ENCODE data around the gene TNFRSF21. TPM values are rescaled to one million over a fixed set of nuclear protein-coding genes. Genes with fewer than 3 reads are reported as not detected.

Gene TNFRSF21
- total RNA-seq, 1 experiment from 2014 or later: 172 TPM

DNA sequence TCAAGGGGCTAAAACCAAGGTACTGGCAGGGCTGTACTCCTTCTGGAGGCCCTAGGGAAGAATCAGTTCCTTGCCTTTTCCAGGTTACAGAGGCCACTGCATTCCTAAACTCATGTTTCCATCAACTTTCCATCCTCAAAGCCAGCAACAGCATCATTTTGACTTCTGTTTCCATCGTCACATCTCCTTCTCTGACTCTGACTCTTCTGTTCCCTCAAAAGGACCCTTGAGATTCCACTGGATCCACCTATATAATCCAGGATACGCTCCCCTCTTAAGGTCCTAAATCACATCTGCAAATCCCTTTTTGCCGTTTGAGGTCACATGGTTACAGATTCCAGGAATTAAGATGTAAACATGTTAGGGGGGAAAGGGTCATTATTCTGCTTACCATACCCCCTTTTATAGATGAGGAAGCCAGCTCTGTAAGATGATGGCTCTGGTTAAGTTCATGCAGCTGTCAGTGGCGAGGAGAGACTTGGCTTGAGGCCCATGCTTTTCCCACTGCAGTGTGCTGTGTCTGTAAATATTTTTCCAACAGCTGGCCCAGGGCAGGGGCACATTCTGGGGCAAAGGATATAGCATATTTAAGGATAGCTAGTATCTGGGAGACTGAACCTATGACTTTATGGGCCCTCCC lies 114.6 kb downstream of the TNFRSF21 start:
- POLR2A ChIA-PET (ENCODE audit: unreplicated experiment): no interaction called here
- intact Hi-C loops (cut with micrococcal nuclease; ENCODE audit: unreplicated experiment): no loop called here
- no peaks in the 10 kb centered on the region for H3K79me2 ChIP-seq (ENCODE audit: low read depth)

GRCh38 chr6:47188588-47189021 lies 121.1 kb downstream of the TNFRSF21 start:
- H3K79me2 ChIP-seq (ENCODE audit: low read depth): peaks cover 4% of the 10 kb centered on the region; the same call in 1 of the 2 replicates
- peak; percentile 71 to 99 for DNase-seq
- no peak overlapping the region for H2AFZ ChIP-seq
- peak overlapping the region; percentile 93 for H3K27ac ChIP-seq
- peaks cover 56% of the 10 kb centered on the region for H3K4me1 ChIP-seq (replicated peaks; ENCODE audit: insufficient read depth)
- no peaks in the 10 kb centered on the region for H3K9me2 ChIP-seq (ENCODE audit: insufficient read depth)
- H4K20me1 ChIP-seq (ENCODE audit: insufficient read depth): no peaks in the 10 kb centered on the region
- ChIA-PET CTCF (interaction anchor here (0.5 to 1.2 kb wide), 2 partner anchors 82 to 327 kb away, joined by 3 read pairs; no protein-coding TSS in a partner anchor), POLR2A (ENCODE audit: unreplicated experiment) (interaction anchor here (0.5 to 0.7 kb wide), 4 partner anchors 53 to 230 kb away, joined by 3 to 9 read pairs (median 4); no protein-coding TSS in a partner anchor)
- no peaks in the 10 kb centered on the region for H3K27me3 ChIP-seq (ENCODE audit: insufficient read depth, low read depth)
- peaks cover 15% of the 10 kb centered on the region for H3F3A ChIP-seq (ENCODE audit: insufficient read depth, low read depth)
- no peak for TF ChIP-seq EZH2 (IDR thresholded peaks at IDR 0.05; ENCODE audit: low read depth)
- TF ChIP-seq, protein P1, sequence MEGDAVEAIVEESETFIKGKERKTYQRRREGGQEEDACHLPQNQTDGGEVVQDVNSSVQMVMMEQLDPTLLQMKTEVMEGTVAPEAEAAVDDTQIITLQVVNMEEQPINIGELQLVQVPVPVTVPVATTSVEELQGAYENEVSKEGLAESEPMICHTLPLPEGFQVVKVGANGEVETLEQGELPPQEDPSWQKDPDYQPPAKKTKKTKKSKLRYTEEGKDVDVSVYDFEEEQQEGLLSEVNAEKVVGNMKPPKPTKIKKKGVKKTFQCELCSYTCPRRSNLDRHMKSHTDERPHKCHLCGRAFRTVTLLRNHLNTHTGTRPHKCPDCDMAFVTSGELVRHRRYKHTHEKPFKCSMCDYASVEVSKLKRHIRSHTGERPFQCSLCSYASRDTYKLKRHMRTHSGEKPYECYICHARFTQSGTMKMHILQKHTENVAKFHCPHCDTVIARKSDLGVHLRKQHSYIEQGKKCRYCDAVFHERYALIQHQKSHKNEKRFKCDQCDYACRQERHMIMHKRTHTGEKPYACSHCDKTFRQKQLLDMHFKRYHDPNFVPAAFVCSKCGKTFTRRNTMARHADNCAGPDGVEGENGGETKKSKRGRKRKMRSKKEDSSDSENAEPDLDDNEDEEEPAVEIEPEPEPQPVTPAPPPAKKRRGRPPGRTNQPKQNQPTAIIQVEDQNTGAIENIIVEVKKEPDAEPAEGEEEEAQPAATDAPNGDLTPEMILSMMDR (conservative IDR thresholded peaks at IDR 0.05): no peak
- 0 out of 2 replicates have a peak overlapping the region, but pooled peaks have one; percentile 2 for H3K4me3 ChIP-seq
- no peaks in the 10 kb centered on the region; the same call in 1 of the 2 replicates for H3K9me3 ChIP-seq (ENCODE audit: insufficient read depth, low read depth)
- peak overlapping the region; percentile 61 for H3K4me2 ChIP-seq
- BruUV-seq (replicated peaks): no TSS peak
- intact Hi-C loops (cut with micrococcal nuclease; ENCODE audit: unreplicated experiment): loop anchor here (1.0 kb wide), 7 partner anchors 20 to 130 kb away; partner anchors contain the start of gene TNFRSF21
- no peaks in the 10 kb centered on the region for H3K36me3 ChIP-seq (ENCODE audit: low read depth)

More for the DNA sequence above, 114.6 kb downstream of the TNFRSF21 start:
- Histone ChIP-seq H3K27ac (no peak overlapping the region), H3K27me3 (ENCODE audit: insufficient read depth, low read depth) (no peaks in the 10 kb centered on the region), H4K20me1 (ENCODE audit: insufficient read depth) (no peaks in the 10 kb centered on the region), H3F3A (ENCODE audit: insufficient read depth, low read depth) (no peaks in the 10 kb centered on the region), H3K9me2 (ENCODE audit: insufficient read depth) (no peaks in the 10 kb centered on the region), H2AFZ (no peak overlapping the region), H3K4me1 (replicated peaks; ENCODE audit: insufficient read depth) (no peaks in the 10 kb centered on the region; the same call in 1 of the 2 replicates), H3K9me3 (ENCODE audit: insufficient read depth, low read depth) (peaks cover 6% of the 10 kb centered on the region; the same call in 1 of the 2 replicates), H3K4me2 (no peak overlapping the region), H3K4me3 (no peak overlapping the region), H3K36me3 (ENCODE audit: low read depth) (no peaks in the 10 kb centered on the region)
- TF ChIP-seq, protein P1 (conservative IDR thresholded peaks at IDR 0.05): no peak
- TF ChIP-seq EZH2 (IDR thresholded peaks at IDR 0.05; ENCODE audit: low read depth): no peak
- CTCF ChIA-PET: no interaction called here
- DNase-seq: no peak
- BruUV-seq (replicated peaks): no TSS peak

DNA sequence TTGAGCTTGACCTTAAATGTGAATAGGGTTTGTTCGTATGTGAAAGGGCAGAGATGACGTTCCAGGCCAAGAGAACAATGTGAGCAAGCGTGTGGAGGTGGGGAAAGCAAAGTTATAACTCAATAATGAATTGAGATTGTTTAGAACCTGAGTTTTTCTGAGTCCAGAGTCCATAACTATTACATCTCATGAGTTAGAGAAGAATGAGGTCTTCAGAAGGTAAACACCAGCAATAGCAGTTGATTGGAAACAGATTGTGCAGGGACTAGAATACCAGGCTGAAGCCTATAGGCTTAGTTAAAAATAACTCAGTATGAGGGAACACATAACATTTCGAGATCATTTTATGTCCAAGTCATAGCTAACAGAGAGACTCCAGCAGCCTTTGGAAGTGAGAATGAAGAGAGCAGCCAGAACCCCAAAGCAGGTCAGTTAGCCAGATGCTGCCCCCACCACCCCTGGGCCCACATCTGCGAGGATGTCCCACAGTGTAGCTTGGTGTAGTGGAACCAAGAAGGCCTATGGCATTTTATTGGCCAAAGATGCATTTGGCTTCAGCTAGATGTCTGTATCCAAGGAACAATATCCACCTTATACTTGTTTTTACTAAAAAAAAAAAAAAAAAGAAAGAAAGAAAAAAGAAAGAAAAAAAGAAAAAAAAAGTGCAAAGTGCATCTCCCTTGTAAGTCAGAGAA lies 121.7 kb downstream of the TNFRSF21 start:
- no peaks in the 10 kb centered on the region for H3K9me2 ChIP-seq (ENCODE audit: insufficient read depth)
- peak overlapping the region; percentile 93 for H3K27ac ChIP-seq
- peak in 1 of 2 experiments; percentile 26 for DNase-seq
- ChIA-PET POLR2A (ENCODE audit: unreplicated experiment) (interaction anchor here (0.5 to 0.7 kb wide), 4 partner anchors 20 to 231 kb away, joined by 3 to 9 read pairs (median 3); no protein-coding TSS in a partner anchor), CTCF (interaction anchor here (1.2 kb wide), 1 partner anchor 81 kb away, joined by 3 read pairs; no protein-coding TSS in a partner anchor)
- no peak overlapping the region for H2AFZ ChIP-seq
- TF ChIP-seq, protein P1 (conservative IDR thresholded peaks at IDR 0.05): no peak
- no peak for TF ChIP-seq EZH2 (IDR thresholded peaks at IDR 0.05; ENCODE audit: low read depth)
- no TSS peak for BruUV-seq (replicated peaks)
- no peaks in the 10 kb centered on the region for H3K27me3 ChIP-seq (ENCODE audit: insufficient read depth, low read depth)
- no peaks in the 10 kb centered on the region; the same call in 1 of the 2 replicates for H3K9me3 ChIP-seq (ENCODE audit: insufficient read depth, low read depth)
- H3K4me1 ChIP-seq (replicated peaks; ENCODE audit: insufficient read depth): peaks cover 61% of the 10 kb centered on the region
- no peaks in the 10 kb centered on the region for H4K20me1 ChIP-seq (ENCODE audit: insufficient read depth)
- H3K4me3 ChIP-seq: no peak overlapping the region
- H3F3A ChIP-seq (ENCODE audit: insufficient read depth, low read depth): peaks cover 20% of the 10 kb centered on the region
- intact Hi-C loops (cut with micrococcal nuclease; ENCODE audit: unreplicated experiment): loop anchor here (1.0 kb wide), 7 partner anchors 20 to 130 kb away; partner anchors contain the start of gene TNFRSF21
- H3K4me2 ChIP-seq: peak overlapping the region; percentile 61
- H3K79me2 ChIP-seq (ENCODE audit: low read depth): peaks cover 4% of the 10 kb centered on the region; the same call in 1 of the 2 replicates
- no peaks in the 10 kb centered on the region for H3K36me3 ChIP-seq (ENCODE audit: low read depth)
